Cortex of kidney (tissue), 1 donor: ENCODE results near the gene SAMD10.
"Not testable (repeated sequence)": the region's sequence is repeated elsewhere in the genome, so short reads cannot be mapped to it uniquely, and the experiment has no call there.

Source experiments
- DNase-seq: peaks from one replicate; lab custom pipeline; 2025; lab: John Stamatoyannopoulos, UW

Gene SAMD10

GRCh38 chr20:63979557-63980316, at the start of gene SAMD10:
Gene SAMD10, minus strand, starts transcription at chr20:63979642. Its CDS starts 175 bp downstream, at chr20:63979467.
- no peak for DNase-seq

- no peak for DNase-seq
Observed at GRCh38 chr20:64027981-64028685, 48.7 kb upstream of the SAMD10 start.

GRCh38 chr20:64025826-64026412, 46.5 kb upstream of the SAMD10 start:
- DNase-seq = no peak

GRCh38 chr20:64025101-64025825, 45.8 kb upstream of the SAMD10 start:
- DNase-seq = no peak

- no peak for DNase-seq
Observed at GRCh38 chr20:64024141-64024990, 44.9 kb upstream of the SAMD10 start.

- DNase-seq = no peak
Observed at GRCh38 chr20:64023361-64024140, 44.1 kb upstream of the SAMD10 start.

- DNase-seq = no peak
Observed at GRCh38 chr20:64022671-64023360, 43.4 kb upstream of the SAMD10 start.

- no peak for DNase-seq
Observed at GRCh38 chr20:64021124-64021975, 41.9 kb upstream of the SAMD10 start.

- DNase-seq = no peak
Observed at GRCh38 chr20:64015635-64016034, 36.2 kb upstream of the SAMD10 start.

- DNase-seq = not testable (repeated sequence)
Observed at GRCh38 chr20:64012385-64013154, 33.1 kb upstream of the SAMD10 start.

GRCh38 chr20:64011366-64011779, 31.9 kb upstream of the SAMD10 start:
- DNase-seq = no peak

GRCh38 chr20:64010711-64011237, 31.3 kb upstream of the SAMD10 start:
- no peak for DNase-seq

- DNase-seq = no peak
Observed at GRCh38 chr20:64009811-64010387, 30.5 kb upstream of the SAMD10 start.

GRCh38 chr20:64006902-64007301, 27.5 kb upstream of the SAMD10 start:
- no peak for DNase-seq

- no peak for DNase-seq
Observed at GRCh38 chr20:64006490-64006889, 27.0 kb upstream of the SAMD10 start.

- no peak for DNase-seq
Observed at GRCh38 chr20:64005394-64005793, 26.0 kb upstream of the SAMD10 start.

- DNase-seq = no peak
Observed at GRCh38 chr20:64003960-64004725, 24.7 kb upstream of the SAMD10 start.
